ENCODE data around the gene ECI1. TPM values are rescaled to one million over a fixed set of nuclear protein-coding genes. Genes with fewer than 3 reads are reported as not detected.

ECI1 gene

DNA sequence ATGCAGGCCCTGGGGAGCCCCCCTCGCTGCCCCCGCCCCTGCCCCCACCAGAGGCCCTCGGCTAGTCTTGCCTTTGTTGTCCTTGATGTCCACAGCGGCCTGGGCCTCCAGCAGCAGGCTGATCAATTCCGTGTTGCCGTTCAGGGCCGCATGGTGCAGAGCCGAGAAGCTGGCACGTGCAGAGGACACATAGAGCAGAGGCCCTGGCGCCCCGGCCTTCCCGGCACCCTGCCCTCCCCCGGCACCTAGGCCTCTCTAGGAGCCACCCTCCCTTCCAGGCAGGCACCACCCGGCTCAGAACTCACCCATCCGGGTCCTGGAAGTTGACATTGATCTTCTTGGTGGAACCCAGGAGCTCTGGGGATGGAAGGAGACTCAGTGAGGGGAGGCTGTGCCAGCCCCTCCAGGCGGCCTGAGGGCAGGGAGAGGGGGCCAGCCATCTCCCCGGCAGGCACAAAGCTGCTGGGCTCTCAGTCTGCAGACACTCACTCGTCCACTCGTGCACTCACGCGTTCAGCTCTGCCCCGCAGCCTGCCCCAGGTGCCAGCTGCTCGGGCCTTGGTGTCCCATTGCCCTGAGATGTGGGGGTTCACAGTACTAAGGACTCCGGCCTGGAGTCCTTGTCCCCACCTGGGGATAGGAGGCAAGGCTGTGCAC lies 61.3 kb downstream of the ECI1 start:
- H3K79me1 ChIP-seq (ENCODE audit: low read length): no peaks in the 10 kb centered on the region
- no peaks in the 10 kb centered on the region for H3K36me3 ChIP-seq (ENCODE audit: control insufficient read depth, insufficient read depth, low read length)
- no peaks in the 10 kb centered on the region for H3K27me3 ChIP-seq (ENCODE audit: insufficient read depth, low read length, poor library complexity)
- H3K56ac ChIP-seq (ENCODE audit: low read length): no peak overlapping the region
- no peak overlapping the region for H3K18ac ChIP-seq (ENCODE audit: low read length)
- DNase-seq: no peak
- no peaks in the 10 kb centered on the region for H3K4me1 ChIP-seq (ENCODE audit: control insufficient read depth, low read depth, low read length)
- no CpG with 5 or more reads among the region's 24 CpGs for WGBS (ENCODE audit: extremely low coverage, insufficient coverage, low lambda C conversion rate)
- H2BK120ac ChIP-seq (ENCODE audit: low read depth, low read length): no peak overlapping the region
- H3K4me2 ChIP-seq (ENCODE audit: low read length): no peak overlapping the region
- H3K27ac ChIP-seq (ENCODE audit: low read depth, low read length): no peak overlapping the region
- H3K9ac ChIP-seq (ENCODE audit: low read length): no peak overlapping the region
- H4K8ac ChIP-seq (ENCODE audit: low read depth, low read length): no peak overlapping the region
- H2BK5ac ChIP-seq (ENCODE audit: low read length): no peak overlapping the region
- H2BK15ac ChIP-seq (replicated peaks; ENCODE audit: low read depth): no peak overlapping the region
- no peak overlapping the region for H3K23ac ChIP-seq (ENCODE audit: low read length)
- H4K5ac ChIP-seq (ENCODE audit: low read length): no peak overlapping the region
- no peak overlapping the region for H2AK5ac ChIP-seq (ENCODE audit: low read length)
- H3K79me2 ChIP-seq (ENCODE audit: control insufficient read depth, insufficient read depth, low read length): no peaks in the 10 kb centered on the region
- H3K4ac ChIP-seq (ENCODE audit: low read depth, low read length): no peak overlapping the region
- no peak overlapping the region for H3K4me3 ChIP-seq (ENCODE audit: low read length)

Small RNA genes within 50 kb of the gene (small RNA-seq; reads per million reads assigned to genes)
- gene MIR3677 (ENCODE audit: insufficient read depth) (1.4 reads per million), gene MIR4717 (ENCODE audit: insufficient read depth) (not detected)
